ENCODE data around the gene PXDC1.

DNA sequence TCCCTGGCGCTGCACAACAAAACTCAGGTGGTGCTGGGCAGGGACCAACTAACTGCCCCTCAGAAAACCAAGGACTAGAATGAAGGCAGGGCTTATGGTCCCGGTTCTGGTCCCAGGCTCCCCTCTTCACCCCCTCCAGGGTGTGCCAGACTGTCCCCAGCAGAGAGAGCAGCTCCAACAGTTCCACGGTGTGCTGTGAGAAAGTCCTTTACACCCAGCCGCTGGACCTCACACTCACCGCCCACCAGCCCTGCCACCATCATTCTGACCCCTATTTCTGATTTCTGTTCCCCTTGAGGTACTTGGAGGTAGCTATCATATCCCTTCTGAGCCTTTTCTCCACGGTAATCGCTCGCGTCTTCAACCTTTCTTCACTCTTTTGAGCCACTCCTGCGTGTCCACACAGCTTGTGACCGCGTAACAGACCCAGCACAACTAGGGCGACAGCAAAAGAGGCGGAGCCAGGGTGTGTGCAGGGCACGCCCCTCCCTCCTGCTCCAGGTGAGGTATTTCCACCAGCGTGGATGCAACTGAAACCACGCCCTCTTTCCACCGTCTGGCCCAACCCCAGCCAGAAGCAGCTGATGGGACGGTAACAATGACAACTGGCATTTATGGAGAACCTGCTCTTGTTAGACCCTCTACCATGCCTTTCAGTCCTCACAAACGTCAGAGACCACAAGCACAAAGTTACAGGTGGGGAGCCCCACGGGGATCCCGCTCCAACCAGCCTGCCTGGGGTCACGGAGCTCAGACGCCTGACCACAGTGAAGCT lies 2.3 kb downstream of the PXDC1 start:
- no peak for TF ChIP-seq POLR2AphosphoS5 (IDR thresholded peaks at IDR 0.05; ENCODE audit: low read depth, low read length)
- no peak for TF ChIP-seq TAF1 (IDR thresholded peaks at IDR 0.05; ENCODE audit: borderline replicate concordance, insufficient read depth, low read length)
- TF ChIP-seq, protein P1, sequence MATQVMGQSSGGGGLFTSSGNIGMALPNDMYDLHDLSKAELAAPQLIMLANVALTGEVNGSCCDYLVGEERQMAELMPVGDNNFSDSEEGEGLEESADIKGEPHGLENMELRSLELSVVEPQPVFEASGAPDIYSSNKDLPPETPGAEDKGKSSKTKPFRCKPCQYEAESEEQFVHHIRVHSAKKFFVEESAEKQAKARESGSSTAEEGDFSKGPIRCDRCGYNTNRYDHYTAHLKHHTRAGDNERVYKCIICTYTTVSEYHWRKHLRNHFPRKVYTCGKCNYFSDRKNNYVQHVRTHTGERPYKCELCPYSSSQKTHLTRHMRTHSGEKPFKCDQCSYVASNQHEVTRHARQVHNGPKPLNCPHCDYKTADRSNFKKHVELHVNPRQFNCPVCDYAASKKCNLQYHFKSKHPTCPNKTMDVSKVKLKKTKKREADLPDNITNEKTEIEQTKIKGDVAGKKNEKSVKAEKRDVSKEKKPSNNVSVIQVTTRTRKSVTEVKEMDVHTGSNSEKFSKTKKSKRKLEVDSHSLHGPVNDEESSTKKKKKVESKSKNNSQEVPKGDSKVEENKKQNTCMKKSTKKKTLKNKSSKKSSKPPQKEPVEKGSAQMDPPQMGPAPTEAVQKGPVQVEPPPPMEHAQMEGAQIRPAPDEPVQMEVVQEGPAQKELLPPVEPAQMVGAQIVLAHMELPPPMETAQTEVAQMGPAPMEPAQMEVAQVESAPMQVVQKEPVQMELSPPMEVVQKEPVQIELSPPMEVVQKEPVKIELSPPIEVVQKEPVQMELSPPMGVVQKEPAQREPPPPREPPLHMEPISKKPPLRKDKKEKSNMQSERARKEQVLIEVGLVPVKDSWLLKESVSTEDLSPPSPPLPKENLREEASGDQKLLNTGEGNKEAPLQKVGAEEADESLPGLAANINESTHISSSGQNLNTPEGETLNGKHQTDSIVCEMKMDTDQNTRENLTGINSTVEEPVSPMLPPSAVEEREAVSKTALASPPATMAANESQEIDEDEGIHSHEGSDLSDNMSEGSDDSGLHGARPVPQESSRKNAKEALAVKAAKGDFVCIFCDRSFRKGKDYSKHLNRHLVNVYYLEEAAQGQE (IDR thresholded peaks at IDR 0.05; ENCODE audit: insufficient read depth in 1 of 2, low read depth in 2 of 2, low read length in 2 of 2): no peak
- no peak for TF ChIP-seq SIN3A (IDR thresholded peaks at IDR 0.05; ENCODE audit: borderline replicate concordance, insufficient read depth, low read length)
- TF ChIP-seq FOXP2 (optimal IDR thresholded peaks at IDR 0.05; ENCODE audit: borderline replicate concordance, extremely low read depth, extremely low read length, insufficient read depth): no peak

Data from PFSK-1 (cell line).